Measurements from ENCODE around the gene HSPB7.
A peak's percentile ranks its signal among the peaks of the same experiment; 100 is the strongest.
"Not testable (repeated sequence)": the region's sequence is repeated elsewhere in the genome, so short reads cannot be mapped to it uniquely, and the experiment has no call there.

HSPB7 gene

GRCh38 chr1:16042654-16043053, 24.8 kb upstream of the HSPB7 start:
- H3K79me1 ChIP-seq (ENCODE audit: low read length); H4K8ac ChIP-seq (ENCODE audit: low read depth, low read length); H2BK5ac ChIP-seq (ENCODE audit: low read depth, low read length, poor library complexity); H3K4me3 ChIP-seq (ENCODE audit: low read depth, low read length); H3K14ac ChIP-seq (ENCODE audit: low read length); H3K27me3 ChIP-seq (ENCODE audit: insufficient read depth, low read length); H2BK120ac ChIP-seq (ENCODE audit: insufficient read depth, low read length, poor library complexity); H2AK5ac ChIP-seq (ENCODE audit: low read length); H3K4me1 ChIP-seq (ENCODE audit: control insufficient read depth in 1 of 2, insufficient read depth in 2 of 2, low read length in 2 of 2); H4K12ac ChIP-seq (ENCODE audit: low read depth, low read length); H3K27ac ChIP-seq (ENCODE audit: low read depth, low read length); H3K4ac ChIP-seq (ENCODE audit: low read depth, low read length); H2AFZ ChIP-seq (ENCODE audit: insufficient read depth, low read length, poor library complexity); H3K9me3 ChIP-seq (ENCODE audit: insufficient read depth, low read depth, low read length); DNase-seq; H3K79me2 ChIP-seq (ENCODE audit: control insufficient read depth, insufficient read depth, low read length, poor library complexity); H3K4me2 ChIP-seq (ENCODE audit: low read length); H2BK12ac ChIP-seq (ENCODE audit: low read length); H3K23ac ChIP-seq (ENCODE audit: low read length); H4K91ac ChIP-seq (ENCODE audit: low read depth, low read length); H3K9ac ChIP-seq (ENCODE audit: low read length); H3K18ac ChIP-seq (ENCODE audit: low read length); H3K36me3 ChIP-seq (ENCODE audit: control insufficient read depth in 1 of 2, insufficient read depth in 2 of 2, low read length in 2 of 2): not testable (repeated sequence)
- no CpG with 5 or more reads among the region's 9 CpGs for WGBS (ENCODE audit: extremely low coverage, insufficient coverage, insufficient read length)

- Histone ChIP-seq H3K27me3 (ENCODE audit: insufficient read depth, low read length) (no peaks in the 10 kb centered on the region), H4K12ac (ENCODE audit: low read depth, low read length) (no peak overlapping the region), H3K14ac (ENCODE audit: low read length) (no peak overlapping the region), H2BK5ac (ENCODE audit: low read depth, low read length, poor library complexity) (no peak overlapping the region), H4K91ac (ENCODE audit: low read depth, low read length) (no peak overlapping the region), H3K23ac (ENCODE audit: low read length) (no peak overlapping the region), H3K4ac (ENCODE audit: low read depth, low read length) (no peak overlapping the region), H3K4me1 (ENCODE audit: control insufficient read depth in 1 of 2, insufficient read depth in 2 of 2, low read length in 2 of 2) (no peaks in the 10 kb centered on the region), H3K27ac (ENCODE audit: low read depth, low read length) (no peak overlapping the region), H3K4me2 (ENCODE audit: low read length) (no peak overlapping the region), H3K36me3 (ENCODE audit: control insufficient read depth in 1 of 2, insufficient read depth in 2 of 2, low read length in 2 of 2) (no peaks in the 10 kb centered on the region), H2BK120ac (ENCODE audit: insufficient read depth, low read length, poor library complexity) (no peak overlapping the region), H3K18ac (ENCODE audit: low read length) (no peak overlapping the region), H3K9ac (ENCODE audit: low read length) (no peak overlapping the region), H3K79me1 (ENCODE audit: low read length) (no peaks in the 10 kb centered on the region), H3K9me3 (ENCODE audit: insufficient read depth, low read depth, low read length) (no peaks in the 10 kb centered on the region), H2AK5ac (ENCODE audit: low read length) (no peak overlapping the region), H2BK12ac (ENCODE audit: low read length) (no peak overlapping the region), H2AFZ (ENCODE audit: insufficient read depth, low read length, poor library complexity) (no peak overlapping the region), H3K4me3 (ENCODE audit: low read depth, low read length) (no peak overlapping the region), H3K79me2 (ENCODE audit: control insufficient read depth, insufficient read depth, low read length, poor library complexity) (no peaks in the 10 kb centered on the region), H4K8ac (ENCODE audit: low read depth, low read length) (no peak overlapping the region)
- DNase-seq = no peak
- no CpG with 5 or more reads among the region's 9 CpGs for WGBS (ENCODE audit: extremely low coverage, insufficient coverage, insufficient read length)
Observed at GRCh38 chr1:16042096-16042495, 24.3 kb upstream of the HSPB7 start.

- H3K4me3 ChIP-seq (ENCODE audit: low read depth, low read length) = no peak overlapping the region
- no peak overlapping the region for H2AK5ac ChIP-seq (ENCODE audit: low read length)
- no peak overlapping the region for H3K14ac ChIP-seq (ENCODE audit: low read length)
- no peaks in the 10 kb centered on the region for H3K27me3 ChIP-seq (ENCODE audit: insufficient read depth, low read length)
- WGBS (ENCODE audit: extremely low coverage, insufficient coverage, insufficient read length) = no CpG with 5 or more reads among the region's 8 CpGs
- DNase-seq = no peak
- H2BK12ac ChIP-seq (ENCODE audit: low read length) = no peak overlapping the region
- no peak overlapping the region for H3K27ac ChIP-seq (ENCODE audit: low read depth, low read length)
- H3K4me2 ChIP-seq (ENCODE audit: low read length) = no peak overlapping the region
- no peak overlapping the region for H4K8ac ChIP-seq (ENCODE audit: low read depth, low read length)
- H2BK5ac ChIP-seq (ENCODE audit: low read depth, low read length, poor library complexity) = no peak overlapping the region
- no peaks in the 10 kb centered on the region for H3K79me1 ChIP-seq (ENCODE audit: low read length)
- H2AFZ ChIP-seq (ENCODE audit: insufficient read depth, low read length, poor library complexity) = no peak overlapping the region
- H3K9me3 ChIP-seq (ENCODE audit: insufficient read depth, low read depth, low read length) = no peaks in the 10 kb centered on the region
- no peak overlapping the region for H3K23ac ChIP-seq (ENCODE audit: low read length)
- no peak overlapping the region for H3K4ac ChIP-seq (ENCODE audit: low read depth, low read length)
- H3K79me2 ChIP-seq (ENCODE audit: control insufficient read depth, insufficient read depth, low read length, poor library complexity) = no peaks in the 10 kb centered on the region
- no peak overlapping the region for H4K12ac ChIP-seq (ENCODE audit: low read depth, low read length)
- no peak overlapping the region for H3K18ac ChIP-seq (ENCODE audit: low read length)
- H2BK120ac ChIP-seq (ENCODE audit: insufficient read depth, low read length, poor library complexity) = no peak overlapping the region
- H4K91ac ChIP-seq (ENCODE audit: low read depth, low read length) = no peak overlapping the region
- H3K9ac ChIP-seq (ENCODE audit: low read length) = no peak overlapping the region
- H3K36me3 ChIP-seq (ENCODE audit: control insufficient read depth in 1 of 2, insufficient read depth in 2 of 2, low read length in 2 of 2) = no peaks in the 10 kb centered on the region
- H3K4me1 ChIP-seq (ENCODE audit: control insufficient read depth in 1 of 2, insufficient read depth in 2 of 2, low read length in 2 of 2) = no peaks in the 10 kb centered on the region
Observed at GRCh38 chr1:16041200-16041599, 23.4 kb upstream of the HSPB7 start.

- not testable (repeated sequence) for H4K8ac ChIP-seq (ENCODE audit: low read depth, low read length); H3K4ac ChIP-seq (ENCODE audit: low read depth, low read length); H2AFZ ChIP-seq (ENCODE audit: insufficient read depth, low read length, poor library complexity); H3K23ac ChIP-seq (ENCODE audit: low read length); H3K79me1 ChIP-seq (ENCODE audit: low read length); H3K4me2 ChIP-seq (ENCODE audit: low read length); H3K18ac ChIP-seq (ENCODE audit: low read length); H4K91ac ChIP-seq (ENCODE audit: low read depth, low read length); H3K4me3 ChIP-seq (ENCODE audit: low read depth, low read length); H2BK5ac ChIP-seq (ENCODE audit: low read depth, low read length, poor library complexity); H3K4me1 ChIP-seq (ENCODE audit: control insufficient read depth in 1 of 2, insufficient read depth in 2 of 2, low read length in 2 of 2); H2BK12ac ChIP-seq (ENCODE audit: low read length); H4K12ac ChIP-seq (ENCODE audit: low read depth, low read length); H3K79me2 ChIP-seq (ENCODE audit: control insufficient read depth, insufficient read depth, low read length, poor library complexity); H2AK5ac ChIP-seq (ENCODE audit: low read length); H3K27me3 ChIP-seq (ENCODE audit: insufficient read depth, low read length); H3K9me3 ChIP-seq (ENCODE audit: insufficient read depth, low read depth, low read length); H3K27ac ChIP-seq (ENCODE audit: low read depth, low read length); H3K9ac ChIP-seq (ENCODE audit: low read length); DNase-seq; H3K36me3 ChIP-seq (ENCODE audit: control insufficient read depth in 1 of 2, insufficient read depth in 2 of 2, low read length in 2 of 2); H2BK120ac ChIP-seq (ENCODE audit: insufficient read depth, low read length, poor library complexity); H3K14ac ChIP-seq (ENCODE audit: low read length)
- WGBS (ENCODE audit: extremely low coverage, insufficient coverage, insufficient read length) = no CpG with 5 or more reads among the region's 8 CpGs
Observed at GRCh38 chr1:16039871-16040270, 22.0 kb upstream of the HSPB7 start.

GRCh38 chr1:16038620-16038912, 20.7 kb upstream of the HSPB7 start:
- Histone ChIP-seq H3K18ac (ENCODE audit: low read length) (no peak overlapping the region), H2BK5ac (ENCODE audit: low read depth, low read length, poor library complexity) (no peak overlapping the region), H3K4ac (ENCODE audit: low read depth, low read length) (no peak overlapping the region), H4K8ac (ENCODE audit: low read depth, low read length) (no peak overlapping the region), H3K27me3 (ENCODE audit: insufficient read depth, low read length) (no peaks in the 10 kb centered on the region), H2AFZ (ENCODE audit: insufficient read depth, low read length, poor library complexity) (no peak overlapping the region), H2BK120ac (ENCODE audit: insufficient read depth, low read length, poor library complexity) (no peak overlapping the region), H3K4me3 (ENCODE audit: low read depth, low read length) (no peak overlapping the region), H3K27ac (ENCODE audit: low read depth, low read length) (no peak overlapping the region), H3K14ac (ENCODE audit: low read length) (no peak overlapping the region), H3K4me1 (ENCODE audit: control insufficient read depth in 1 of 2, insufficient read depth in 2 of 2, low read length in 2 of 2) (no peaks in the 10 kb centered on the region), H3K36me3 (ENCODE audit: control insufficient read depth in 1 of 2, insufficient read depth in 2 of 2, low read length in 2 of 2) (no peaks in the 10 kb centered on the region), H3K23ac (ENCODE audit: low read length) (no peak overlapping the region), H3K4me2 (ENCODE audit: low read length) (no peak overlapping the region), H4K12ac (ENCODE audit: low read depth, low read length) (no peak overlapping the region), H3K79me1 (ENCODE audit: low read length) (no peaks in the 10 kb centered on the region), H2AK5ac (ENCODE audit: low read length) (no peak overlapping the region), H4K91ac (ENCODE audit: low read depth, low read length) (no peak overlapping the region), H2BK12ac (ENCODE audit: low read length) (no peak overlapping the region), H3K79me2 (ENCODE audit: control insufficient read depth, insufficient read depth, low read length, poor library complexity) (no peaks in the 10 kb centered on the region), H3K9ac (ENCODE audit: low read length) (no peak overlapping the region), H3K9me3 (ENCODE audit: insufficient read depth, low read depth, low read length) (no peaks in the 10 kb centered on the region)
- DNase-seq = peak; percentile 74 to 90
- whole genome bisulfite sequencing (ENCODE audit: extremely low coverage, insufficient coverage, insufficient read length) = no CpG with 5 or more reads among the region's 4 CpGs
